Pancreas (tissue), 10 donors: Measurements from ENCODE around the gene TMEM156. TPM values are rescaled to one million over a fixed set of nuclear protein-coding genes. Genes with fewer than 3 reads are reported as not detected.

Experiments
- ATAC-seq, 4 donors: fragments of 200-7000 bp; cut with Tn5 transposase; one replicate each; pipeline versions ENCODE4 v1.8.0 to v1.9.1; 2020; ENCODE audit warnings: mild to moderate bottlenecking in 4 of 4, moderate library complexity in 4 of 4
- DNase-seq, 6 donors: peaks; one replicate each; pipeline ENCODE4 v3.0.0-alpha.2; 2020
- FAIRE-seq: peaks from 2 replicates; lab custom pipeline; 2012; peaks lifted over from hg19 to GRCh38; lab: Jason Lieb, UNC
- H3K27ac ChIP-seq, 4 donors: fragments of 200-600 bp; sonication (generic); 1 replicate in 3 of 4; 2 replicates in 1 of 4; pipeline versions ENCODE4 v1.5.0 to v1.8.0; 2020
- H3K27me3 ChIP-seq, 4 donors: fragments of 200-600 bp; one replicate each; pipeline ENCODE4 v1.8.0; 2021
- H3K36me3 ChIP-seq, 3 donors: fragments of 200-600 bp; sonication (generic) in 1 of 3; one replicate each; pipeline versions ENCODE4 v1.5.0 to v1.8.0; 2020 to 2021
- H3K4me1 ChIP-seq, 3 donors: fragments of 200-600 bp; one replicate each; pipeline ENCODE4 v1.8.0; 2021
- H3K4me3 ChIP-seq, 4 donors: fragments of 200-600 bp; sonication (generic) in 2 of 4; one replicate each; pipeline versions ENCODE4 v1.5.0 to v1.8.0; 2020 to 2021
- H3K9me3 ChIP-seq, 4 donors: fragments of 200-600 bp; one replicate each; pipeline ENCODE4 v1.8.0; 2021
- WGBS, 2 donors: extraction: QIAGEN DNeasy Blood & Tissue Kit; methylation state at CpG; one replicate each; pipeline ENCODE4 v1.1.7; 2013; 5-methylcytosine and 5-hydroxymethylcytosine counted together
- intact Hi-C, 3 donors: fragments of 100-400 bp; cut with DNase I; formaldehyde crosslinking; loops; one replicate each; pipeline versions ENCODE4 v1.11.1 to v1.14.2; 2022
- polyA plus RNA-seq, 2 donors: library from polyadenylated mRNA; stranded (reverse); fragments of 200-250 nt; gene quantifications; one replicate each; pipeline ENCODE4 v1.2.3, GENCODE V29; 2013
- total RNA-seq, 6 donors: library from RNA; stranded (reverse); fragmentation: NEBNext Ultra II Directional in 4 of 6; extraction: Animal tissue kit (Norgen Biotek cat#: 25700) in 4 of 6; gene quantifications; one replicate each; pipeline versions ENCODE4 v1.2.1 to v1.2.4, GENCODE V29; 2021 to 2023
- TF ChIP-seq, protein P1 (sequence below), 4 donors: fragments of 200-600 bp; sonication (generic) in 3 of 4; IDR thresholded peaks; one replicate each; pipeline versions ENCODE4 v1.5.0 to v1.8.0; 2021; ENCODE audit warnings: antibody characterized with exemption in 4 of 4
- donor health status: healthy with polysubstance abuse.
- donor health status: DM: no; HTN: no; CAD: no; lungs with moderate emphysema.
- donor health status: DM: no; HTN: no; CAD: no.
- donor health status: control.
- donor health status: control.
- donor health status: Bipolar disorder and iron deficiency.
- donor health status: DM: yes; HTN: yes; CAD: no.
- donor health status: DM: no; HTN: no; CAD: no.
- donor health status: DM: no; HTN: no; CAD: no.
- donor health status: DM: yes; HTN: yes; CAD: no.

Gene TMEM156
- total and polyA plus RNA-seq, 8 donors = 0.08 to 1.8 (median 0.53) TPM

DNA sequence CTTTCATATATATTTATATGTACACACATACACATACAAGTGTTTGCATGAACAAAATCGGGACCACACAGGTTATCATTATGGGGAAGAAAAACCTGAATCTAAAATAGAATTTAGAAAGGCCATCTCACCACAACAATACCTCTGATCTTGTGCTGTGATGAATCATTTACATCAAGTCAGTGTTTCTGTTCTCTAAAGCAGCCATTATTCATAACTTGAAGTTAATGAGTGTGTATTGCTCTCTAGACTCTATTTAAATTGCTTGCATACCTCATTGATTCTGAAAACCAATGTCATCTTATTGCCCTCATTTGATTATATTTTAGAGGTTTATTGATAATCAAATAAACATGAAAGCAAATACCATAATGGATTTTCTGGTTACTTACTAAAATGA lies 93.0 kb downstream of the TMEM156 start:
- no peak for FAIRE-seq
- H3K4me3 ChIP-seq = no peak overlapping the region
- WGBS, 2 donors = 60 to 68% methylated on average over 1 of the region's 1 CpG

GRCh38 chr4:38935391-38936073 lies 96.7 kb downstream of the TMEM156 start:
- intact Hi-C loops = no loop called here
- FAIRE-seq (no peak), ATAC-seq (no peak), DNase-seq (no peak)
- no peak overlapping the region for H3K4me3 ChIP-seq
- H3K36me3 ChIP-seq = peaks cover 0 to 77% (median 7%) of the 10 kb centered on the region in 3 donors
- WGBS, 2 donors = 85 to 91% methylated on average over 5 of the region's 5 CpGs
- H3K9me3 ChIP-seq = no peaks in the 10 kb centered on the region
- H3K27ac ChIP-seq = no peak overlapping the region
- TF ChIP-seq, protein P1, sequence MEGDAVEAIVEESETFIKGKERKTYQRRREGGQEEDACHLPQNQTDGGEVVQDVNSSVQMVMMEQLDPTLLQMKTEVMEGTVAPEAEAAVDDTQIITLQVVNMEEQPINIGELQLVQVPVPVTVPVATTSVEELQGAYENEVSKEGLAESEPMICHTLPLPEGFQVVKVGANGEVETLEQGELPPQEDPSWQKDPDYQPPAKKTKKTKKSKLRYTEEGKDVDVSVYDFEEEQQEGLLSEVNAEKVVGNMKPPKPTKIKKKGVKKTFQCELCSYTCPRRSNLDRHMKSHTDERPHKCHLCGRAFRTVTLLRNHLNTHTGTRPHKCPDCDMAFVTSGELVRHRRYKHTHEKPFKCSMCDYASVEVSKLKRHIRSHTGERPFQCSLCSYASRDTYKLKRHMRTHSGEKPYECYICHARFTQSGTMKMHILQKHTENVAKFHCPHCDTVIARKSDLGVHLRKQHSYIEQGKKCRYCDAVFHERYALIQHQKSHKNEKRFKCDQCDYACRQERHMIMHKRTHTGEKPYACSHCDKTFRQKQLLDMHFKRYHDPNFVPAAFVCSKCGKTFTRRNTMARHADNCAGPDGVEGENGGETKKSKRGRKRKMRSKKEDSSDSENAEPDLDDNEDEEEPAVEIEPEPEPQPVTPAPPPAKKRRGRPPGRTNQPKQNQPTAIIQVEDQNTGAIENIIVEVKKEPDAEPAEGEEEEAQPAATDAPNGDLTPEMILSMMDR (IDR thresholded peaks at IDR 0.05) = no peak
- H3K27me3 ChIP-seq = no peaks in the 10 kb centered on the region
- no peaks in the 10 kb centered on the region for H3K4me1 ChIP-seq

More for the DNA sequence above, 93.0 kb downstream of the TMEM156 start:
- TF ChIP-seq, protein P1 (IDR thresholded peaks at IDR 0.05) = no peak
- Histone ChIP-seq H3K9me3 (no peaks in the 10 kb centered on the region), H3K36me3 (peaks cover 0 to 57% (median 3%) of the 10 kb centered on the region in 3 donors), H3K27ac (no peak overlapping the region), H3K4me1 (no peaks in the 10 kb centered on the region), H3K27me3 (no peaks in the 10 kb centered on the region)
- intact Hi-C loops = no loop called here
- DNase-seq (no peak), ATAC-seq (no peak)

DNA sequence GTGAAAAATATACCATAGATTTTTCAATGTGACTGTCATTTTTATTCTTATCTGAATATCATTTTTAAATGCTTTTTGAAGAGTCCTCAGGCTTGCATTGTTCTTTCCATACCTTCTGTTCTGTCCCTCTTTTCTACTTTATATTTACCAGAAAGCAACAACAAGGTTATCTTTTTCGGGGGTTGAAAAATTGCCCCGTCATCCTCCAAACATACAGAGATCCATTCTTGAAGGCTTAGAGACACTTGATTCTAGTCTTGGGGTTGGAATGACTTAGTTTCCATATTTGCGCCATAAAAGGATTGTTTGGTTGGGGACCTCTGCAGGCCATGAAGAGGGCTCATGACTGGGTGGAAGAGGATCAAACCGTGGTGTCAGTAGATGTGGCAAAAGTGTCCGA lies 101.1 kb downstream of the TMEM156 start:
- WGBS, 2 donors = 87 to 90% methylated on average over 5 of the region's 5 CpGs

GRCh38 chr4:38930707-38931106 lies 101.5 kb downstream of the TMEM156 start:
- TF ChIP-seq, protein P1 (IDR thresholded peaks at IDR 0.05) = no peak
- FAIRE-seq = no peak
- ATAC-seq = no peak
- intact Hi-C loops = no loop called here
- 91 to 94% methylated on average over 6 of the region's 6 CpGs for WGBS, 2 donors
- Histone ChIP-seq H3K4me3 (no peak overlapping the region), H3K4me1 (no peaks in the 10 kb centered on the region), H3K27me3 (no peaks in the 10 kb centered on the region), H3K36me3 (peaks cover 0 to 83% (median 7%) of the 10 kb centered on the region in 3 donors), H3K9me3 (no peaks in the 10 kb centered on the region), H3K27ac (no peak overlapping the region)
- DNase-seq = no peak

More for the DNA sequence above, 101.1 kb downstream of the TMEM156 start:
- TF ChIP-seq, protein P1 (IDR thresholded peaks at IDR 0.05) = no peak
- FAIRE-seq (no peak), ATAC-seq (no peak), DNase-seq (no peak)
- no peak overlapping the region for H3K27ac ChIP-seq
- intact Hi-C loops = no loop called here
- H3K36me3 ChIP-seq = peaks cover 0 to 83% (median 7%) of the 10 kb centered on the region in 3 donors
- no peaks in the 10 kb centered on the region for H3K4me1 ChIP-seq
- H3K9me3 ChIP-seq = no peaks in the 10 kb centered on the region
- no peak overlapping the region for H3K4me3 ChIP-seq
- H3K27me3 ChIP-seq = no peaks in the 10 kb centered on the region

- H3K36me3 ChIP-seq = peaks cover 0 to 78% (median 7%) of the 10 kb centered on the region in 3 donors
- H3K9me3 ChIP-seq = no peaks in the 10 kb centered on the region
- H3K4me3 ChIP-seq = no peak overlapping the region
- no peak overlapping the region for H3K27ac ChIP-seq
- WGBS, 2 donors = 81 to 89% methylated on average over 1 of the region's 1 CpG
- DNase-seq = no peak
- peak in 1 of 4 donors; percentile 32 for ATAC-seq
- no peaks in the 10 kb centered on the region for H3K4me1 ChIP-seq
- TF ChIP-seq, protein P1 (IDR thresholded peaks at IDR 0.05) = no peak
- FAIRE-seq = no peak
- intact Hi-C loops = no loop called here
- H3K27me3 ChIP-seq = no peaks in the 10 kb centered on the region
Observed at GRCh38 chr4:38930204-38930603, 102.0 kb downstream of the TMEM156 start.
